Esophagus squamous epithelium (tissue), 5 donors: ENCODE measurements around the gene SFT2D2. TPM values are rescaled to one million over a fixed set of nuclear protein-coding genes. Genes with fewer than 3 reads are reported as not detected.

ENCODE experiments used
- DNase-seq: peaks from one replicate; lab custom pipeline; 2025; lab: John Stamatoyannopoulos, UW
- H3K27ac ChIP-seq, 4 donors: fragments of 200-600 bp; sonication (generic); one replicate each; pipeline ENCODE4 v1.5.1; 2016 to 2019; ENCODE audit warnings: mild to moderate bottlenecking in 1 of 4
- H3K27me3 ChIP-seq, 4 donors: fragments of 200-600 bp; sonication (generic); 1 replicate in 3 of 4; 2 replicates in 1 of 4; pipeline versions ENCODE4 v1.5.1 to v1.6.0; 2017 to 2021; ENCODE audit warnings: antibody characterized with exemption in 1 of 4
- H3K36me3 ChIP-seq, 3 donors: fragments of 200-600 bp; sonication (generic); one replicate each; pipeline ENCODE4 v1.5.1; 2016 to 2019
- H3K4me1 ChIP-seq, 3 donors: fragments of 200-600 bp; sonication (generic); one replicate each; pipeline ENCODE4 v1.5.1; 2017 to 2019
- H3K4me3 ChIP-seq, 4 donors: fragments of 200-600 bp; sonication (generic); 1 replicate in 3 of 4; 2 replicates in 1 of 4; pipeline ENCODE4 v1.5.1; 2016 to 2019; ENCODE audit warnings: mild to moderate bottlenecking in 2 of 4, moderate library complexity in 1 of 4
- H3K9me3 ChIP-seq, 3 donors: fragments of 200-600 bp; sonication (generic); one replicate each; pipeline ENCODE4 v1.5.1; 2016 to 2019
- CTCF ChIP-seq, 6 experiments: fragments of 450-650 bp in 4 of 6; fragments of 200-600 bp in 2 of 6; sonication (generic) in 2 of 6; IDR thresholded peaks; one replicate each; pipeline ENCODE4 v1.5.1; 2016 to 2019; ENCODE audit warnings: antibody characterized with exemption in 6 of 6, mild to moderate bottlenecking in 4 of 6, moderate library complexity in 4 of 6
- POLR2A ChIP-seq, 4 donors: fragments of 450-650 bp; IDR thresholded peaks; one replicate each; pipeline ENCODE4 v1.6.1; 2017; ENCODE audit warnings: antibody characterized with exemption in 4 of 4, mild to moderate bottlenecking in 4 of 4, moderate library complexity in 3 of 4
- WGBS, 2 donors: methylation state at CpG; one replicate each; pipeline ENCODE4 v1.1.5; 2018; 5-methylcytosine and 5-hydroxymethylcytosine counted together
- intact Hi-C: fragments of 100-400 bp; cut with DNase I; formaldehyde crosslinking; loops from one replicate; pipeline ENCODE4 v1.15.0; 2022
- total RNA-seq, 4 donors: library from RNA; depleted of rRNA; stranded (reverse); fragments of >200 nt; gene quantifications; one replicate each; pipeline ENCODE4 v1.1.0, GENCODE V29; 2016
- donor health status: DM: yes; HTN: yes; CAD: no.

Gene SFT2D2
- total RNA-seq, 4 donors from 2014 or later: 34.0 to 44.1 (median 40.1) TPM

GRCh38 chr1:168243198-168243597, 17.4 kb downstream of the SFT2D2 start:
- DNase-seq: no peak
- intact Hi-C loops: no loop called here
- peaks cover 3 to 99% (median 11%) of the 10 kb centered on the region in 3 donors for H3K36me3 ChIP-seq
- H3K9me3 ChIP-seq: no peaks in the 10 kb centered on the region
- peak overlapping the region; percentile 4 to 69 (median 40) for H3K27ac ChIP-seq
- WGBS, 2 donors: 41 to 75% methylated on average over 2 of the region's 2 CpGs
- no peaks in the 10 kb centered on the region for H3K27me3 ChIP-seq
- no peak overlapping the region for H3K4me3 ChIP-seq
- peaks cover 5 to 21% (median 17%) of the 10 kb centered on the region in 3 donors for H3K4me1 ChIP-seq
- TF ChIP-seq CTCF (IDR thresholded peaks at IDR 0.05): no peak
- TF ChIP-seq POLR2A (IDR thresholded peaks at IDR 0.05): no peak

GRCh38 chr1:168243636-168244212, 17.9 kb downstream of the SFT2D2 start:
- WGBS, 2 donors: 34 to 37% methylated on average over 3 of the region's 3 CpGs
- peaks cover 3 to 99% (median 11%) of the 10 kb centered on the region in 3 donors for H3K36me3 ChIP-seq
- TF ChIP-seq CTCF (IDR thresholded peaks at IDR 0.05): no peak
- no peak for TF ChIP-seq POLR2A (IDR thresholded peaks at IDR 0.05)

GRCh38 chr1:168245042-168245441, 19.2 kb downstream of the SFT2D2 start:
- 94 to 96% methylated on average over 3 of the region's 3 CpGs for WGBS, 2 donors
- Histone ChIP-seq H3K4me1 (peaks cover 5 to 21% (median 17%) of the 10 kb centered on the region in 3 donors), H3K27ac (peak overlapping the region in 1 of 4 donors; percentile 16), H3K27me3 (no peaks in the 10 kb centered on the region), H3K9me3 (no peaks in the 10 kb centered on the region), H3K36me3 (peaks cover 0 to 99% (median 11%) of the 10 kb centered on the region in 3 donors), H3K4me3 (no peak overlapping the region)
- TF ChIP-seq CTCF (IDR thresholded peaks at IDR 0.05) (no peak), POLR2A (IDR thresholded peaks at IDR 0.05) (no peak)
- no peak for DNase-seq
- intact Hi-C loops: no loop called here

More at GRCh38 chr1:168243636-168244212, 17.9 kb downstream of the SFT2D2 start:
- H3K9me3 ChIP-seq: no peaks in the 10 kb centered on the region
- intact Hi-C loops: no loop called here
- no peak overlapping the region for H3K4me3 ChIP-seq
- no peak for DNase-seq
- H3K27me3 ChIP-seq: no peaks in the 10 kb centered on the region
- peaks cover 5 to 21% (median 17%) of the 10 kb centered on the region in 3 donors for H3K4me1 ChIP-seq
- H3K27ac ChIP-seq: peak overlapping the region; percentile 4 to 69 (median 40)

- TF ChIP-seq CTCF (IDR thresholded peaks at IDR 0.05) (no peak), POLR2A (IDR thresholded peaks at IDR 0.05) (no peak)
- intact Hi-C loops: no loop called here
- H3K27me3 ChIP-seq: no peaks in the 10 kb centered on the region
- DNase-seq: no peak
- no peaks in the 10 kb centered on the region for H3K9me3 ChIP-seq
- no peak overlapping the region for H3K4me3 ChIP-seq
- H3K4me1 ChIP-seq: peaks cover 5 to 21% (median 17%) of the 10 kb centered on the region in 3 donors
- peaks cover 0 to 100% (median 11%) of the 10 kb centered on the region in 3 donors for H3K36me3 ChIP-seq
- no peak overlapping the region for H3K27ac ChIP-seq
- 86 to 94% methylated on average over 5 of the region's 5 CpGs for WGBS, 2 donors
Observed at GRCh38 chr1:168246506-168246905, 20.7 kb downstream of the SFT2D2 start.

GRCh38 chr1:168252204-168252733, 26.5 kb downstream of the SFT2D2 start:
- intact Hi-C loops: no loop called here
- H3K4me3 ChIP-seq: no peak overlapping the region
- no peak for DNase-seq
- TF ChIP-seq POLR2A (IDR thresholded peaks at IDR 0.05) (no peak), CTCF (IDR thresholded peaks at IDR 0.05) (no peak)
- peaks cover 0 to 19% (median 11%) of the 10 kb centered on the region in 3 donors for H3K9me3 ChIP-seq
- H3K27ac ChIP-seq: no peak overlapping the region
- no peaks in the 10 kb centered on the region for H3K4me1 ChIP-seq
- 76 to 82% methylated on average over 3 of the region's 3 CpGs for WGBS, 2 donors
- H3K27me3 ChIP-seq: no peaks in the 10 kb centered on the region
- H3K36me3 ChIP-seq: peaks cover 0 to 87% (median 0%) of the 10 kb centered on the region in 3 donors
